PFSK-1 (cell line): ENCODE data around the gene UBP1.

Experiments
- FOXP2 ChIP-seq: optimal IDR thresholded peaks from 2 replicates; pipeline ENCODE3; 2011; ENCODE audit warnings: borderline replicate concordance, control low read depth, inconsistent platforms; ENCODE audit not compliant: insufficient read depth; ENCODE audit errors: extremely low read length, extremely low read depth
- POLR2AphosphoS5 ChIP-seq: IDR thresholded peaks from 2 replicates; pipeline ENCODE4 v1.6.1; 2012; ENCODE audit warnings: low read depth, mild to moderate bottlenecking, control low read depth, low read length, moderate library complexity
- SIN3A ChIP-seq: IDR thresholded peaks from 2 replicates; pipeline ENCODE4 v1.6.1; 2012; ENCODE audit warnings: mild to moderate bottlenecking, low read length, moderate library complexity, borderline replicate concordance; ENCODE audit not compliant: insufficient read depth
- TAF1 ChIP-seq: IDR thresholded peaks from 2 replicates; pipeline ENCODE4 v1.6.1; 2012; ENCODE audit warnings: low read length, control low read depth, borderline replicate concordance; ENCODE audit not compliant: insufficient read depth
- TF ChIP-seq, protein P1 (sequence below), 2 experiments: IDR thresholded peaks; 2 replicates each; pipeline versions ENCODE4 v1.6.1 to v1.8.0; 2011 to 2012; ENCODE audit warnings: low read depth in 2 of 2, low read length in 2 of 2, control low read depth in 1 of 2, inconsistent platforms in 1 of 2, mild to moderate bottlenecking in 1 of 2, moderate library complexity in 1 of 2; ENCODE audit not compliant: insufficient read depth in 1 of 2

Gene UBP1

DNA sequence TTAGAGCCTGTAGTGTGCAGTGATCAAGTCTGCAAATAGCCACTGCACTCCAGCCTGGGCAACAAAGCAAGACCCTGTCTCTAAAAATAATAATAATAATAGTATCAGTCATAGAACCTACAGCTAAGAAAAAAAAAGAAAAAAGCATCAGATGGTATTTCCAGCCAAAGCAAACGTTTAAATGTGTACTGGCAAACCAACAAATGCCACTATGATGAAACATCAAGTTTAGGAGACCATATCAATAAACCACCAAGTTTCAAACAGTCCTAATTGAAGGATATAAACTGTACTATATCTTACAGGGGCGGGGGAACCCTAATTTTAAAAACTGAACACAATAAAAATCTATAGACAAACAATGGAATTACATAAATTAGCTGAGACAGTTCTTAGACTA is 6.4 kb downstream of the UBP1 start:
- TF ChIP-seq FOXP2 = no peak
- no peak for TF ChIP-seq POLR2AphosphoS5
- no peak for TF ChIP-seq SIN3A
- TF ChIP-seq, protein P1, sequence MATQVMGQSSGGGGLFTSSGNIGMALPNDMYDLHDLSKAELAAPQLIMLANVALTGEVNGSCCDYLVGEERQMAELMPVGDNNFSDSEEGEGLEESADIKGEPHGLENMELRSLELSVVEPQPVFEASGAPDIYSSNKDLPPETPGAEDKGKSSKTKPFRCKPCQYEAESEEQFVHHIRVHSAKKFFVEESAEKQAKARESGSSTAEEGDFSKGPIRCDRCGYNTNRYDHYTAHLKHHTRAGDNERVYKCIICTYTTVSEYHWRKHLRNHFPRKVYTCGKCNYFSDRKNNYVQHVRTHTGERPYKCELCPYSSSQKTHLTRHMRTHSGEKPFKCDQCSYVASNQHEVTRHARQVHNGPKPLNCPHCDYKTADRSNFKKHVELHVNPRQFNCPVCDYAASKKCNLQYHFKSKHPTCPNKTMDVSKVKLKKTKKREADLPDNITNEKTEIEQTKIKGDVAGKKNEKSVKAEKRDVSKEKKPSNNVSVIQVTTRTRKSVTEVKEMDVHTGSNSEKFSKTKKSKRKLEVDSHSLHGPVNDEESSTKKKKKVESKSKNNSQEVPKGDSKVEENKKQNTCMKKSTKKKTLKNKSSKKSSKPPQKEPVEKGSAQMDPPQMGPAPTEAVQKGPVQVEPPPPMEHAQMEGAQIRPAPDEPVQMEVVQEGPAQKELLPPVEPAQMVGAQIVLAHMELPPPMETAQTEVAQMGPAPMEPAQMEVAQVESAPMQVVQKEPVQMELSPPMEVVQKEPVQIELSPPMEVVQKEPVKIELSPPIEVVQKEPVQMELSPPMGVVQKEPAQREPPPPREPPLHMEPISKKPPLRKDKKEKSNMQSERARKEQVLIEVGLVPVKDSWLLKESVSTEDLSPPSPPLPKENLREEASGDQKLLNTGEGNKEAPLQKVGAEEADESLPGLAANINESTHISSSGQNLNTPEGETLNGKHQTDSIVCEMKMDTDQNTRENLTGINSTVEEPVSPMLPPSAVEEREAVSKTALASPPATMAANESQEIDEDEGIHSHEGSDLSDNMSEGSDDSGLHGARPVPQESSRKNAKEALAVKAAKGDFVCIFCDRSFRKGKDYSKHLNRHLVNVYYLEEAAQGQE (IDR thresholded peaks at IDR 0.05; ENCODE audit: insufficient read depth in 1 of 2, low read depth in 2 of 2, low read length in 2 of 2) = no peak
- TF ChIP-seq TAF1 = no peak

- TF ChIP-seq, protein P1 (IDR thresholded peaks at IDR 0.05; ENCODE audit: insufficient read depth in 1 of 2, low read depth in 2 of 2, low read length in 2 of 2) = no peak
- TF ChIP-seq POLR2AphosphoS5 = no peak
- no peak for TF ChIP-seq SIN3A
- TF ChIP-seq FOXP2 = no peak
- no peak for TF ChIP-seq TAF1
These were observed 9.6 kb downstream of the UBP1 start for GRCh38 chr3:33430571-33430970.

DNA sequence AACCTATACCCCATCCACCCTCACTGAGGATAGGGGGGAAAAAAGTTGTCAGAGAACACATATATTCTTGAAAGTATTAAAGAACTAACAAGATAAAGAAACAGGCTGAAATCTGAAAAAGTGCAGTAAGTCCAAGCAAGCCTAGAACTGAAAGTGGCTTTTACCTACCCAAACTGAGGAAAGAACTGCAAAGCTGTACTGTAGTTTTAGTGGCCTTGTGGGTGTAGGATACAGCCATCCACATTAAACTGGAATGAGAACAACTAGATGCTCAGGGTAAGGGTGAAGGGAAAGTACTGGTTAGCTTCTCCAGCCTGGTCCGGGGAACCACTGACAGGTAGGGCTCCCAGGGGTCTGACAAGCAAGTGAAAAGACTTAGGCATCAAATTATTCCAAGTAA is 10.1 kb downstream of the UBP1 start:
- TF ChIP-seq FOXP2 = no peak
- TF ChIP-seq, protein P1 (IDR thresholded peaks at IDR 0.05; ENCODE audit: insufficient read depth in 1 of 2, low read depth in 2 of 2, low read length in 2 of 2) = no peak
- no peak for TF ChIP-seq POLR2AphosphoS5
- no peak for TF ChIP-seq TAF1
- no peak for TF ChIP-seq SIN3A

DNA sequence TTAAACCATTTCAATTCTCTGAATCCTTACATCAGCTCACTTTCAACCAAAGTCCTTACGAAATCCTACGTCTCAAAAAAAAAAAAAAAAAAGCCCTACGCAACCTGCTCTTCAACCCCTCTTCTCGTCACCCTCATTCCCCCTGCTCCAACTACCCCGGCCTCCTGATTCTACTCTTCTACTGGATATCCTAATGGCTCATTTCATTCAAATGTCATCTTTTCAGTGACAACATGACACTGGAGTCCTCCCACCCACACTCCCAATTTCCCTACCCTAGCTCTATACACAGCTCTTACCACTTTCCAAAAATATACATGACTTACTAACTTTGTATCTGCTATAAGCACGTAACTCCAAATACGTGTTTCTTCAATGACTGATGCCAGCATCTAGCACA is 11.5 kb downstream of the UBP1 start:
- TF ChIP-seq, protein P1 (IDR thresholded peaks at IDR 0.05; ENCODE audit: insufficient read depth in 1 of 2, low read depth in 2 of 2, low read length in 2 of 2) = no peak
- TF ChIP-seq POLR2AphosphoS5 (no peak), FOXP2 (no peak), SIN3A (no peak), TAF1 (no peak)

DNA sequence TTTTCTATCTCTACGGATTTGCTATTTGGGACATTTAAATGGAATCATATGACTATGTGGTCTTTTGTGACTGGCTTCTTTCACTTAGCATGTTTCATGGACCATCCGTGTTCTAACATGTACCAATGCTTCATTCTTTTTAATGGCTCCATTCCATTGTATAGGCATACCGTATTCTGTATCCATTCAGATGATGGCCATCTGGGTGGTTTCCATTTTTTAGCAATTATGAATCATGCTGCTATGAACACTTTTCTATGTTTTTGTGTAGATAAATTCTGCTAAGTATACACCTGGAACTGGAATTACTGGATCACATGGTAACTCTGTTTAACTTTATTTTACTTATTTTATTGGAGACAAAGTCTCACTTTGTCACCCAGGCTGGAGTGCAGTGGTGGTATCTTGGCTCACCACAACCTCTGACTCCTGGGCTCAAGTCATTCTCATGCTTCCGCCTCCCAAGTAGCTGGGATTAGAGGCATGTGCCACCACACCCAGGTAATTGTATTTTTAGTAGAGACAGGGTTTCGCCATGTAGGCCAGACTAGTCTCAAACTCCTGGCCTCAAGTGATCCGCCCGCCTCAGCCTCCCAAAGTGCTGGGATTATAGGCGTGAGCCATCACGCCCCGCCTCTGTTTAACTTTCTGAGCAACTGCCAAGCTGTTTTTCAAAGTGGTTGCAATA is 13.4 kb downstream of the UBP1 start:
- TF ChIP-seq, protein P1 (IDR thresholded peaks at IDR 0.05; ENCODE audit: insufficient read depth in 1 of 2, low read depth in 2 of 2, low read length in 2 of 2) = no peak
- TF ChIP-seq FOXP2 = no peak
- TF ChIP-seq POLR2AphosphoS5 = no peak
- TF ChIP-seq SIN3A = no peak
- no peak for TF ChIP-seq TAF1
